Cortex of kidney (tissue), 1 donor: Measurements from ENCODE around the gene NFATC4.
A peak's percentile ranks its signal among the peaks of the same experiment; 100 is the strongest.
"Not testable (repeated sequence)": the region's sequence is repeated elsewhere in the genome, so short reads cannot be mapped to it uniquely, and the experiment has no call there.

Experiments used
- DNase-seq: peaks from one replicate; lab custom pipeline; 2025; lab: John Stamatoyannopoulos, UW

Gene NFATC4

GRCh38 chr14:24339284-24340151, 28.5 kb upstream of the NFATC4 start, which contains the start of gene RIPK3:
Gene RIPK3 (minus strand): TSS chr14:24339991. CDS start chr14:24339826, 165 bp downstream.
- DNase-seq, result no peak

DNA sequence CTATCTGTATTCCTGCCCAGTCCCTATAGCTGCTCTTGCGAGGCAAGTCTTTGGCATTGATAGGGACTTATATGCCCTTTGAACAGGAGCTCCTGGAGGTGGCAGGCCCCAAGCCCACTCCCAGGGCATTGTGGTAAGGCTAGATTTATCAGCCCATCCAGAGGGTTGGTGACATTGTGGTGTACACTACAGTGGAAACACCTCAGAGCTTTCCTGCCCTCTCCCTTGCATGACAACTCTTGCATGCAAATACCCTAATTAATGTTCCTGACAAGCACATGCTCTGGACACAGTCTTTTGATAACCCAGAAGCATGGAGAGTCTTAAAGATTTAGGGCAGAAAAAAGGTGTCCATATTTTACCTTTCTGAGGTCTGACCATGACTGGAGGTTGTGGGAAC, 27.4 kb upstream of the NFATC4 start:
- DNase-seq, result no peak

GRCh38 chr14:24342889-24343288, 25.1 kb upstream of the NFATC4 start:
- DNase-seq, result no peak

DNA sequence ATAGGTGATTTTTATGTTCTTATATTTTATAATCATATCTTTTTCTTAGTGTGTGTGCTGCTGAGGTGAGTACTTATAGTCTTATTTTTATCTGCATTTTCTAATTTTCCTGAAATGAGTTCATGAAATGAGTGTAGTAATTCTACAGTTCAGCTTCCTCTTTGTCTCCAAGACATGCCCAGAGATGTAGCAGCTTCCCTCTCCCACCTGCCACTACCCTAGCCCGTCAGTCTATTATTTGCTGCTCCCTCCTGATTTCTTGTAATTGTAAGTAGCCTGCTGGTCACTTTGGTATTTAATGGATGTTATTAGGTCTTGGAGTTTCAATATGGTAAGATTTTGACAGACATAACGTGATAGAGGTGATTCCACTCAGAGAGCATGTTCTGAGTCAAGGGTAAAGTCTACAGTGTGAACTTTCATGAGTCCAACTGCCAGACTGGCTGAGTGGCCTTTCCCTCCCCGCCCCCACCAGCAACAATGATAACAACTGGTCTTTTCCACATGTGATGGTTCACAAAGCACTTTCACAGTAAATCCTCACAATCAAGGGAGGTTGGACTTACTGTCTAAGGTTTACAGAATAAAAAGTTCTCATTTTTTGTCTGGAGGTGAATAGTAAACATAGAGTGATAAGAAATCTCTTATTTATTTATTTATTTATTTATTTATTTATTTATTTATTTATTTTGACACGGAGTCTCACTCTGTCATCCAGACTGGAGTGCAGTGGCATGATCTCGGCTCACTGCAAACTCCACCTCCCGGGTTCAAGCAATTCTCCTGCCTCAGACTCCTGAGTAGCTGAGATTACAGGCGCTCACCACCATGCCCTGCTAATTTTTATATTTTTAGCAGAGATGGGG, 24.0 kb upstream of the NFATC4 start:
- DNase-seq, result no peak

DNA sequence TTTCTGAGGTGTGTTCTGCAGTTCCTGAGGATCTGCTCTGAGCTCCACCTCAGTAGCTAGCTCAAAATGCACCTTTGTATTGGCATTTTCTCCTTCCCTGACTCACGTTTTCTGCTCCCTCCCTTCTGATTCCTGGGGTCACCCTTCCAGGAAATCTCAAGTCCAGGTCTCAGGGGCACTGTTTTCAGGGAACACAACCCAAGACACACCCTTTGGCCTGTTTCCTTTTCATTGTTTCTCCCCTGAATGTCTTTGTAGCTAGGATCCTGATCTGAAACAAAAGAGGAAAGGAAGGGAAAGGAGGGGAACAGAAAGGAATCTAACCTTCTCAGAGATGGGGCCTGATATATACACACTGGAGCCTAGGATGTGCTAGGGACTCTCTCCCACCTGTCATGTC, 20.9 kb upstream of the NFATC4 start:
- no peak for DNase-seq

DNA sequence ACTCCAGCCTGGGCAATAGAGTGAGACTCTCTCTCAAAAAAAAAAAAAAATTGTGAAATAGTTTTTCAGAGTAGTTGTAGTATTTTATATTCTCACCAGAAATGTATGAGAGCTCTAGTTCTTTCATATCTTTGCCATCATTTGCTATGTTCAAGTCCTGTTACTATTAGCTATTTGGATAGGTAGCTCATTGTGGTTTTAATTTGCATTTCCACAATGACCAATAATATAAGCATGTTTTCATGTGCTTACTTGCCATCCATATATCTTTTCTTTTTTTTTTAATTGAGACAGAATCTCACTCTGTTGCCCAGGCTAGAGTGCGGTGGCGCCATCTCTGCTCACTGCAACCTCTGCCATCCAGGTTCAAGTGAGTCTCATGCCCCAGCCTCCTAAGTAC, 19.8 kb upstream of the NFATC4 start:
- no peak for DNase-seq

GRCh38 chr14:24349742-24350141, 18.2 kb upstream of the NFATC4 start:
- no peak for DNase-seq

GRCh38 chr14:24351517-24351916, 16.5 kb upstream of the NFATC4 start:
- no peak for DNase-seq

GRCh38 chr14:24353559-24354481, 14.2 kb upstream of the NFATC4 start:
- no peak for DNase-seq

DNA sequence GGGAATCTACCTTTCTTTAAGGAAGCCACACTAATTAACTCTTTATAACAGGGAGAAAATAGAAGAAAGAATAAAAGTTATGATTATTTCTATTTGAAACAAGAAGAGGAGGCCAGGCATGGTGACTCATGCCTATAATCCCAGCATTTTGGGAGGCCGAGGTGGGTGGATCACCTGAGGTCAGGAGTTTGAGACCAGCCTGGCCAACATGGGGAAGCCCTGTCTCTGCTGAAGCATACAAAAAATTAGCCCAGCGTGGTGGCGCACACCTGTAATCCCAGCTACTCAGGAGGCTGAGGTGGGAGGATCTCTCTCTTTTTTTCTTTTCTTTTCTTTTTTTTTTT, 13.5 kb upstream of the NFATC4 start:
- DNase-seq, result not testable (repeated sequence)

DNA sequence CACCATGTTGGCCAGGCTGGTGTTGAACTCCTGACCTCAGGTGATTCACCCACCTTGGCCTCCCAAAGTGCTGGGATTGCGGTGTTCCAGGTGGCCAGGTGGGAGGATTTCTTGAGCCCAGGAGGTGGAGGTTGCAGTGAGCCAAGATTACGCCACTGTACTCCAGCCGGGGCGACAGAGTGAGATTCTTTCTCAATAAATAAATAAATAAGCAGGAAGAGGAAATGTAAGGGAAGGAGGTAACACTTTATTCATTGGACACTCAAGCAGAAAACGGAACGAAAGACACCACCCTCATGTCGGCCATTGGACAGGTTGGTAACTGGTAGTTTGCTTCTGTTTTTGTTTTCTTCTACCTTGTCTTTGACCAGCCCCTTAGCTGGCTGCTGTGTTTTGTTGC, 13.0 kb upstream of the NFATC4 start:
- DNase-seq, result no peak

- no peak for DNase-seq
Observed at GRCh38 chr14:24356208-24356607, 11.8 kb upstream of the NFATC4 start.

DNA sequence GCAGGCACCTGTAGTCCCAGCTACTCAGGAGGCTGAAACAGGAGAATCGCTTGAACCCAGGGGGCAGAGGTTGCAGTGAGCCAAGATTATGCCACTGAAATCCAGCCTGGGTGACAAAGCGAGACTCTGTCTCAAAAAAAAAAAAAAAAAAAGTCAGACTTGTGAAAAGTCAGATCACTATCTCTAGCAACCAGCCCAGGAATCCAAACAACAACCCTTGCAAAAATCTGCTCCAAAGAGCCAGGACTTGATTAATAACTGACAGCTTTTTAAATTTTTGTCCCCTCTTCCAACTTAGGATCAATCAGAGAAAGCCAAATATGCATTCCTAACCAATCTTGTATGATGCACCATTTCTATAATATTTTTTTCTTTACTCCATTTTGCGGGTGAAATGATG, 7.7 kb upstream of the NFATC4 start:
- DNase-seq, result no peak

- DNase-seq, result no peak
Observed at GRCh38 chr14:24361326-24361725, 6.7 kb upstream of the NFATC4 start.

DNA sequence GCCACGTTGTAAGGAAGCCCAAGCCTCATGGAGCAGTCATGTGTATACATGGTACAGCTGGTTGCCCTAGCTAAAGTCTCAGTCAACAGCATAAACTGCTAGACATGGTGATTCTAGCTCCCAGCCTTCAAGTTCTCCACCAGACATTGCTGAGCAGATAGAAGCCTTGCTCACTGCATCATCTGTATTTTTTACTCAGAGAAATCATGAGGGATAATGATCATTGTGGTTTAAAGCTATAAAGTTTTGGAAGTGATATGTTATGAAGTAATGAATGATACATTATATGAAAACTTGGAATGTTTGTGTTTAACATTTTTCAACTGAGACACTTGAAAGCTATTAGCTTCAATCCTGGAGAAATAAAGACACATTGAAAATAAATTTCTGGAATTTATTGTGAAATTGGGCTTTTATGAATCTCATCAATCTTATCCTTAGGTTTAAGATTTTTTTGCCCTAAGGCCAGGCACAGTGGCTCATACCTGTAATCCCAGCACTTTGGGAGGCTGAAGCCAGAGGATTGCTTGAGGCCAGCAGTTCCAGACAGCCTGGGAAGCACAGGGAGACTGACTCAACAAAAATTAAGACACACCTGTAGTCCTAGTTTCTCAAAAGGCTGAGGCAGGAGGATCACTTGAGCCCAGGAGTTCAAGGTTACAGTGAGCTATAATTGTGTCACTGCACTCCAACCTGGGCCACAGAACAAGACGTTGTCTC, 5.6 kb upstream of the NFATC4 start:
- no peak for DNase-seq

DNA sequence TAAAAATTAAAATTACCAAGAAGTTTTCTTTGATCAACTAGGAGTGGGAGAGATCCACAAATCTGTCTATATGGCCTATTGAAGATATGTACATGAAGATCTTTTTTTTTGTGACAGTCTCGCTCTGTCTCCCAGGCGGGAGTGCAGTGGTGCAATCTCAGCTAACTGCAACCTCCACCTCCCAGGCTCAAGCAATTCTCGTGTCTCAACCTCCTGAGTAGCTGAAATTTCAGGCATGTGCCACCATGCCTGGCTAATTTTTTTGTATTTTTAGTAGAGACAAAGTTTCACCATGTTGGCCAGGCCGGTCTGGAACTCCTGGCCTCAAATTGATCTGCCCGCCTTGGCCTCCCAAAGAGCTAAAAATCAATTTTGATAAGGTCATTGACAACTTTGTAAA, 4.6 kb upstream of the NFATC4 start:
- DNase-seq, result no peak

DNA sequence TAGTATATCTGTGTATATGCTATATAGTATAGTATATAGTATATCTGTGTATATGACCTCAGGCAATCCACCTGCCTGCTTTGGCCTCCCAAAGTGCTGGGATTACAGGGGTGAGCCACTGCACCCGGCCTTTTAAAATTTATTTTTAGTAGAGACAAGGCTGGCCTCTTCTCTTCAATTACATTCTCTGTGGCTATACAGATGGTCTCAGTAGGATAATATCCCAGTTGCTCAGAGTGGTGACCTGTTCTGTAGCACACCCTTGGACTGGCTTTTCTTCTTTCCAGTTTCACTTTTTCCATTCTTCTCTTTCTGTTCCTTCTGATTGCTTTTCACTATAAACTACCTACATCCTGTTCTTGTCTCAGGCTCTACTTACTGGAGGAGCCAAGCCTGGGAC, 3.1 kb upstream of the NFATC4 start:
- no peak for DNase-seq

- no peak for DNase-seq
Observed at GRCh38 chr14:24365600-24366412, 2.2 kb upstream of the NFATC4 start.

DNA sequence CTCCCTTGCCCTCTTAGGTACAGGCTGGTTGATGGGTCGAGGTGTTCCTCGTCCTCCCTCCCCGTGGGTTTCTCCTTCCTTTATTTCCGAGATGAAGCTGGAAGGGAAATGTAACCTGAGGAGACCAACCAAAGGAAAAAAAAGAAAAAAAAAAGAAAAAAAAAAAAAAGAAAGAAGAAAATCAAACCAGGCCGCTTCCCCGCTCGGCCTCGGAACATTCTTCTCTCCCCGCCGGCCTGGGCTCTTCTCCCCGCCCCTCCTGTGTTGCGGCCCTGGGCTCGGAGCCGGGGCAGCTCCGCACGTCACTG, 1.6 kb upstream of the NFATC4 start:
- DNase-seq, result no peak

DNA sequence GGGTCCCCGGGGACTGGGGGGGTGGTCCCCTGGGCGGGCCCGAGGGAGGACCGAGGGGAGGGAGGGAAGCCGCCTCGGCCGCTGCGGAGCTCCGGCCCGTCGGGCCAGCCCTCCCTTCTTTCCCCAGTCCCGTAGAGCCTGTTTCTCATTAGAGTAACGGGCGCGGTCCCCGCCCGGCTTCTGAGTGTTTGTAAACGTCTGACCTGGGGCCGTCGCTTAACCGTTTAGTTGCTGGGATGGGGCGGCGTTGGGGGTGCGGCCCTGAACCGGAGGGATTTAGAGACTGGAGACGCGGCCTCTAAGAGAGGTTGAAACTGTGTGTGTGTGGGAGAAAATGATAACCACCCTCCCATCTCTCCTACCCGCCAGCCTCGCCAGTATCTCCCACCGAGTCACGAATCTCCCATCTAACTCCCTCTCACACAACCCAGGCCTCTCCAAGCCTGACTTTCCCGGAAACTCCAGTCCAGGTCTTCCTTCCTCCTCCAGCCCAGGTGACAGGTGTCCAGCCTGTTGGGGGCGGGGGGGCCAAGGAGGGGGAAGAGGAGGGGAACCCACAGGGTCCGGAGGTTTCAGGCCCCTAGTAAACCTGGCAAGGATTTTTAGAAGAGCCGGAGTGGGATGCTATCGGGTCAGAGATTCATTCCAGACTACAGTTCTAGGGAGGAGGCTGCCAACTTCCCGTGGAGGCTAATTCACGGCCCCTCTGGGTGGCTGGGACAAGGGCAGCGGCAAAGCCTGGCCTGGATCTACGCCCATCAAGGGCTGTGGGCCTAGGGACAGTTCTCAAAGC, 1.1 kb upstream of the NFATC4 start:
- DNase-seq, result peak; percentile 71
